Right lobe of liver (tissue), 4 donors: ENCODE results near the gene TRAPPC6A.

Experiments
- POLR2A ChIP-seq: fragments of 450-650 bp; IDR thresholded peaks from one replicate; pipeline ENCODE4 v1.6.1; 2017; ENCODE audit warnings: antibody characterized with exemption, mild to moderate bottlenecking
- TF ChIP-seq, protein P1 (sequence below), 4 donors: fragments of 200-600 bp in 3 of 4; fragments of 450-650 bp in 1 of 4; IDR thresholded peaks; one replicate each; pipeline versions ENCODE4 v1.5.1 to v1.8.0; 2016 to 2022; ENCODE audit warnings: antibody characterized with exemption in 4 of 4, mild to moderate bottlenecking in 2 of 4
- donor health status: DM: no; HTN: no; CAD: no.
- donor health status: DM: no; HTN: no; CAD: no.
- donor health status: DM: no; HTN: yes; CAD: no.

DNA sequence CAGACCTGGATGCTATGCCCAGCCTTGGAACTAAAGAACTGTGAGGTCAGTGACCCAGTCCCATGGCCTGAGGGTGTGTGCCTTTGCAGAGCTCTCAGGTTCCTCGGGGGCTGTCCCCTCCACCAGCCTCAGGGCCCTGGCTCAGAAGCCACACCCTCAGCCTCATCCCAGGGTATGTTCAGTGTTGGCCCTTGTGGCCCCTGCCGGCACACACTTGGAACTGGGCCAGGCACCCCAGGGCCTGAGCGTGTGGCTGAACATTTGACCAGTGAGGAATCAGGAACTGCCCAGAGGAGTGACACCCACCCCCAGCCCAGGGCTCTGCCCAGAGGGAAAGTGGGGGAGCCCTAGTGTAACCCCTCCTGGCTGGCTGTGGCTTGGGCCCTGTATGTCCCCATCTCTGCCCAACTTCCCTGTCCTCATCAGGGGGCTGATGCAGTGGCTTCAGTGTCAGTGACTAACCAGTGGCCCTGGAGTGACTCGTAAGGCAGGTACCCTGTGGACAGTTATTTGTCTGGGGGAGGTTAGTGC lies 27.2 kb downstream of the TRAPPC6A start:
- TF ChIP-seq POLR2A = no peak
- TF ChIP-seq, protein P1, sequence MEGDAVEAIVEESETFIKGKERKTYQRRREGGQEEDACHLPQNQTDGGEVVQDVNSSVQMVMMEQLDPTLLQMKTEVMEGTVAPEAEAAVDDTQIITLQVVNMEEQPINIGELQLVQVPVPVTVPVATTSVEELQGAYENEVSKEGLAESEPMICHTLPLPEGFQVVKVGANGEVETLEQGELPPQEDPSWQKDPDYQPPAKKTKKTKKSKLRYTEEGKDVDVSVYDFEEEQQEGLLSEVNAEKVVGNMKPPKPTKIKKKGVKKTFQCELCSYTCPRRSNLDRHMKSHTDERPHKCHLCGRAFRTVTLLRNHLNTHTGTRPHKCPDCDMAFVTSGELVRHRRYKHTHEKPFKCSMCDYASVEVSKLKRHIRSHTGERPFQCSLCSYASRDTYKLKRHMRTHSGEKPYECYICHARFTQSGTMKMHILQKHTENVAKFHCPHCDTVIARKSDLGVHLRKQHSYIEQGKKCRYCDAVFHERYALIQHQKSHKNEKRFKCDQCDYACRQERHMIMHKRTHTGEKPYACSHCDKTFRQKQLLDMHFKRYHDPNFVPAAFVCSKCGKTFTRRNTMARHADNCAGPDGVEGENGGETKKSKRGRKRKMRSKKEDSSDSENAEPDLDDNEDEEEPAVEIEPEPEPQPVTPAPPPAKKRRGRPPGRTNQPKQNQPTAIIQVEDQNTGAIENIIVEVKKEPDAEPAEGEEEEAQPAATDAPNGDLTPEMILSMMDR (IDR thresholded peaks at IDR 0.05) = no peak
